Neural progenitor cell (in vitro differentiated cells): ENCODE measurements around the gene NECTIN3. TPM values are rescaled to one million over a fixed set of nuclear protein-coding genes. Genes with fewer than 3 reads are reported as not detected.

Source experiments
- DNase-seq: peaks from one replicate; pipeline ENCODE4 v3.0.0-alpha.2; 2016; ENCODE audit warnings: low spot score
- H2AFZ ChIP-seq: fragments of 200-600 bp; sonication (generic); replicated peaks from 2 replicates; pipeline ENCODE4 v1.6.1; 2016; ENCODE audit warnings: antibody characterized with exemption
- H3F3A ChIP-seq: fragments of 200-600 bp; sonication (generic); 2 replicates; pipeline ENCODE4 v1.6.1; 2016; ENCODE audit warnings: antibody characterized with exemption, low read depth
- H3K27ac ChIP-seq: fragments of 200-600 bp; sonication (generic); 2 replicates; pipeline ENCODE4 v1.5.1; 2016; ENCODE audit warnings: mild to moderate bottlenecking
- H3K27me3 ChIP-seq: fragments of 200-600 bp; sonication (generic); 2 replicates; pipeline ENCODE4 v1.6.1; 2016; ENCODE audit warnings: mild to moderate bottlenecking, moderate library complexity
- H3K36me3 ChIP-seq: fragments of 200-600 bp; sonication (generic); 2 replicates; pipeline ENCODE4 v1.5.1; 2016
- H3K4me1 ChIP-seq: fragments of 200-600 bp; sonication (generic); 2 replicates; pipeline ENCODE4 v1.6.1; 2016; ENCODE audit warnings: mixed run types
- H3K4me2 ChIP-seq: fragments of 200-600 bp; sonication (generic); 2 replicates; pipeline ENCODE4 v1.6.1; 2016
- H3K4me3 ChIP-seq: fragments of 200-600 bp; sonication (generic); 2 replicates; pipeline ENCODE4 v1.5.1; 2016
- H3K79me2 ChIP-seq: fragments of 200-600 bp; sonication (generic); 2 replicates; pipeline ENCODE4 v1.6.1; 2016; ENCODE audit warnings: low read depth
- H3K9ac ChIP-seq: fragments of 200-600 bp; sonication (generic); 2 replicates; pipeline ENCODE4 v1.6.1; 2016
- H3K9me3 ChIP-seq: fragments of 200-600 bp; sonication (generic); 2 replicates; pipeline ENCODE4 v1.5.1; 2016; ENCODE audit warnings: low read depth
- H4K20me1 ChIP-seq: fragments of 200-600 bp; sonication (generic); 2 replicates; pipeline ENCODE4 v1.6.1; 2016; ENCODE audit warnings: low read depth
- H3K27ac Mint-ChIP-seq: 3 replicates; pipeline ENCODE4 v1.8.0; 2021; ENCODE audit warnings: mixed read lengths
- H3K27me3 Mint-ChIP-seq: 2 replicates; pipeline ENCODE4 v1.8.0; 2022; ENCODE audit warnings: low read depth, mild to moderate bottlenecking, inconsistent platforms, moderate library complexity, mixed read lengths; ENCODE audit not compliant: insufficient read depth
- H3K36me3 Mint-ChIP-seq: 3 replicates; pipeline ENCODE4 v1.8.0; 2021; ENCODE audit warnings: mixed read lengths
- H3K4me1 Mint-ChIP-seq: 3 replicates; pipeline ENCODE4 v1.8.0; 2021; ENCODE audit warnings: mixed read lengths
- H3K4me3 Mint-ChIP-seq: 3 replicates; pipeline ENCODE4 v1.8.0; 2021; ENCODE audit warnings: mild to moderate bottlenecking, moderate library complexity, mixed read lengths
- H3K9me3 Mint-ChIP-seq: 3 replicates; pipeline ENCODE4 v1.8.0; 2020; ENCODE audit warnings: mixed read lengths
- CTCF ChIP-seq: fragments of 200-600 bp; sonication (generic); IDR thresholded peaks from 2 replicates; pipeline ENCODE4 v1.5.1; 2017; ENCODE audit warnings: antibody characterized with exemption, mild to moderate bottlenecking
- EZH2 ChIP-seq: fragments of 200-600 bp; sonication (generic); IDR thresholded peaks from 2 replicates; pipeline ENCODE4 v1.6.1; 2017; ENCODE audit warnings: antibody characterized with exemption, mild to moderate bottlenecking, moderate library complexity
- EZH2phosphoT487 ChIP-seq: fragments of 200-600 bp; sonication (generic); IDR thresholded peaks from 2 replicates; pipeline ENCODE4 v1.6.1; 2017; ENCODE audit warnings: antibody characterized with exemption
- total RNA-seq: library from RNA; depleted of rRNA; stranded (reverse); fragments of >200 nt; gene quantifications from 2 replicates; pipeline ENCODE4 v1.2.3, GENCODE V29; 2015; ENCODE audit warnings: low replicate concordance

NECTIN3 gene
- total RNA-seq, 1 donor from 2014 or later = 71.5 TPM

- Histone ChIP-seq H3K27me3 (no peaks in the 10 kb centered on the region), H3F3A (no peaks in the 10 kb centered on the region), H3K79me2 (no peaks in the 10 kb centered on the region), H3K36me3 (no peaks in the 10 kb centered on the region), H2AFZ (no peak overlapping the region), H3K4me3 (no peak overlapping the region), H3K27ac (no peak overlapping the region), H3K4me2 (no peak overlapping the region), H4K20me1 (no peaks in the 10 kb centered on the region), H3K9ac (no peak overlapping the region), H3K4me1 (no peaks in the 10 kb centered on the region), H3K9me3 (no peaks in the 10 kb centered on the region)
- H3K4me3 Mint-ChIP-seq = no peak overlapping the region
- no peak for DNase-seq
- no peaks in the 10 kb centered on the region for H3K27me3 Mint-ChIP-seq
- peaks cover 5% of the 10 kb centered on the region for H3K9me3 Mint-ChIP-seq
- TF ChIP-seq CTCF (no peak), EZH2phosphoT487 (no peak), EZH2 (no peak)
- no peaks in the 10 kb centered on the region for H3K4me1 Mint-ChIP-seq
- no peaks in the 10 kb centered on the region for H3K36me3 Mint-ChIP-seq
- no peak overlapping the region for H3K27ac Mint-ChIP-seq
Observed at GRCh38 chr3:111238885-111239284, 167.3 kb downstream of the NECTIN3 start.

GRCh38 chr3:111241960-111242359, 170.3 kb downstream of the NECTIN3 start:
- H3F3A ChIP-seq = peaks cover 6% of the 10 kb centered on the region
- no peaks in the 10 kb centered on the region for H3K27me3 Mint-ChIP-seq
- peaks cover 2% of the 10 kb centered on the region for H3K9me3 Mint-ChIP-seq
- no peak overlapping the region for H3K9ac ChIP-seq
- peaks cover 12% of the 10 kb centered on the region for H3K4me1 ChIP-seq
- no peaks in the 10 kb centered on the region for H3K4me1 Mint-ChIP-seq
- no peak overlapping the region for H3K4me3 Mint-ChIP-seq
- no peaks in the 10 kb centered on the region for H3K79me2 ChIP-seq
- no peak overlapping the region for H3K27ac ChIP-seq
- H3K36me3 Mint-ChIP-seq = no peaks in the 10 kb centered on the region
- H4K20me1 ChIP-seq = no peaks in the 10 kb centered on the region
- no peak overlapping the region for H2AFZ ChIP-seq
- TF ChIP-seq EZH2phosphoT487 = no peak
- TF ChIP-seq CTCF = no peak
- TF ChIP-seq EZH2 = no peak
- DNase-seq = no peak
- H3K4me3 ChIP-seq = no peak overlapping the region
- no peak overlapping the region for H3K4me2 ChIP-seq
- no peak overlapping the region for H3K27ac Mint-ChIP-seq
- H3K27me3 ChIP-seq = no peaks in the 10 kb centered on the region
- H3K36me3 ChIP-seq = no peaks in the 10 kb centered on the region
- H3K9me3 ChIP-seq = no peaks in the 10 kb centered on the region
